GM23338 (cell line): ENCODE data around the gene MRPL23.

Experiments used
- EZH2phosphoT487 ChIP-seq: fragments of 200-600 bp; sonication (generic); IDR thresholded peaks from one replicate; pipeline ENCODE4 v1.8.1; 2018; ENCODE audit warnings: antibody characterized with exemption; ENCODE audit not compliant: unreplicated experiment
- JUNB ChIP-seq: IDR thresholded peaks from one replicate; pipeline ENCODE4 v1.6.1; 2016; ENCODE audit warnings: antibody characterized with exemption; ENCODE audit not compliant: unreplicated experiment
- REST ChIP-seq: IDR thresholded peaks from one replicate; pipeline ENCODE4 v1.6.1; 2018; ENCODE audit warnings: antibody characterized with exemption; ENCODE audit not compliant: unreplicated experiment
- ZNF114 ChIP-seq: fragments of 250-450 bp; sonication (Bioruptor Pico); IDR thresholded peaks from 2 replicates; pipeline ENCODE4 v1.5.0; 2020; ENCODE audit warnings: mild to moderate bottlenecking, moderate library complexity
- TF ChIP-seq, protein P1 (sequence below), 2 experiments: fragments of 200-600 bp in 1 of 2; sonication (generic) in 1 of 2; conservative IDR thresholded peaks; 2 replicates each; pipeline versions ENCODE4 v1.5.1 to v1.6.1; 2016 to 2017; ENCODE audit warnings: antibody characterized with exemption in 2 of 2, low read depth in 2 of 2, mild to moderate bottlenecking in 2 of 2, moderate library complexity in 1 of 2

DNA sequence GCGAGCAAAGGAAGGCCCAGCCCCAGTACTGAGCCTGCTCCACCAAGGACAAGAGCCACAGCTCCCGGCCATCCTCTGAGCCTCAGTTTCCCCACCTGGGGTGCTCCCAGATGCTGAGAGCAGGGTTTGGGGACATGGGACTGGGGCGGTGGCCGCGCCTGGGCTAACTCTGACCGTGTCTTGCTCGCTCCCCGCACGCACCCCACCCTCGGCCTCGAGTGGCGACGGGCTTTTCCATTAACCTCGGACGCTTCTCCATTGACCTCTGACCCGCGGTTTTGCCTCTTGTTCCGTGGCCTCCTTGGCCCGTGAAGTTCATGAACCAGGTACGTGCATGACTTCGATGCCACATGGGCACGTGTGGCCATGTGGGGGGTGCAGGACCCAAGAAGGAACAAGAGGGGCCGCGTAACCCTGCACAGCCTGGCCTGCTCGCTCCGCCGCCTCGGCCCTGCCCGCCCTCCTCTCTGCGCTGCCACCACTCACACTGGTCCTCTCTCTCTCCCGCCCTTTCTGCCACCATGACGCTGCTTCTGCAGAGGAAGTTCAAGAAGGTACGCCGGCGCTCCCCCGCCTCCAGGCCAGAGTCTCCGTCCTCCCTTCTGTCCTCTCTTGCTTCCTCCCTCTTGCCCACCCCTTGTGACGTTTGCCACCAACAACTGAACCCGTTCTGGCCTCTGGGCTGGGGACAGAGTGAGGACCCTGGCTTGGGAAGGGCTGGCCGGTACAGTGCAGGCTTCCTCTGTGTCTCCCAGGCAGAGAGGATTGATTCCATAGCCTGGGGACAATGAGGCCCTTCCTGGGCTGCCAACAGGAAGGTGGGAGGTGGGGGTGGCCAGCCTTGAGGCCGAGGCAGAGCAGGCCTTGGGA lies 20.7 kb upstream of the MRPL23 start:
- TF ChIP-seq, protein P1, sequence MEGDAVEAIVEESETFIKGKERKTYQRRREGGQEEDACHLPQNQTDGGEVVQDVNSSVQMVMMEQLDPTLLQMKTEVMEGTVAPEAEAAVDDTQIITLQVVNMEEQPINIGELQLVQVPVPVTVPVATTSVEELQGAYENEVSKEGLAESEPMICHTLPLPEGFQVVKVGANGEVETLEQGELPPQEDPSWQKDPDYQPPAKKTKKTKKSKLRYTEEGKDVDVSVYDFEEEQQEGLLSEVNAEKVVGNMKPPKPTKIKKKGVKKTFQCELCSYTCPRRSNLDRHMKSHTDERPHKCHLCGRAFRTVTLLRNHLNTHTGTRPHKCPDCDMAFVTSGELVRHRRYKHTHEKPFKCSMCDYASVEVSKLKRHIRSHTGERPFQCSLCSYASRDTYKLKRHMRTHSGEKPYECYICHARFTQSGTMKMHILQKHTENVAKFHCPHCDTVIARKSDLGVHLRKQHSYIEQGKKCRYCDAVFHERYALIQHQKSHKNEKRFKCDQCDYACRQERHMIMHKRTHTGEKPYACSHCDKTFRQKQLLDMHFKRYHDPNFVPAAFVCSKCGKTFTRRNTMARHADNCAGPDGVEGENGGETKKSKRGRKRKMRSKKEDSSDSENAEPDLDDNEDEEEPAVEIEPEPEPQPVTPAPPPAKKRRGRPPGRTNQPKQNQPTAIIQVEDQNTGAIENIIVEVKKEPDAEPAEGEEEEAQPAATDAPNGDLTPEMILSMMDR (conservative IDR thresholded peaks at IDR 0.05; ENCODE audit: low read depth in 2 of 2): no peak
- TF ChIP-seq REST: no peak
- TF ChIP-seq ZNF114 (CRISPR knock-in tag): no peak
- no peak for TF ChIP-seq EZH2phosphoT487
- TF ChIP-seq JUNB: no peak
